Trophoblast cell (in vitro differentiated cells and primary cell): Measurements from ENCODE around the gene SRGAP2B.
"Not testable (repeated sequence)": the region's sequence is repeated elsewhere in the genome, so short reads cannot be mapped to it uniquely, and the experiment has no call there.

ENCODE experiments used
- DNase-seq, 2 donors: peaks; one replicate each; pipeline ENCODE4 v3.0.0-alpha.2; 2016
- H2AFZ ChIP-seq: 2 replicates; pipeline ENCODE4 v1.6.1; 2013; ENCODE audit warnings: low read length, moderate library complexity, mild to moderate bottlenecking; ENCODE audit not compliant: insufficient read depth, poor library complexity
- H2AK5ac ChIP-seq: 2 replicates; pipeline ENCODE4 v1.6.1; 2013; ENCODE audit warnings: mild to moderate bottlenecking, low read length
- H2BK120ac ChIP-seq: 2 replicates; pipeline ENCODE4 v1.6.1; 2013; ENCODE audit warnings: low read length, mild to moderate bottlenecking, moderate library complexity; ENCODE audit not compliant: insufficient read depth, poor library complexity
- H2BK12ac ChIP-seq: 2 replicates; pipeline ENCODE4 v1.6.1; 2013; ENCODE audit warnings: mild to moderate bottlenecking, low read length, moderate library complexity
- H2BK5ac ChIP-seq: 2 replicates; pipeline ENCODE4 v1.6.1; 2013; ENCODE audit warnings: low read length, low read depth, moderate library complexity, mild to moderate bottlenecking; ENCODE audit not compliant: poor library complexity
- H3K14ac ChIP-seq: 2 replicates; pipeline ENCODE4 v1.6.1; 2013; ENCODE audit warnings: mild to moderate bottlenecking, low read length
- H3K18ac ChIP-seq: 2 replicates; pipeline ENCODE4 v1.6.1; 2013; ENCODE audit warnings: mild to moderate bottlenecking, low read length
- H3K23ac ChIP-seq: 2 replicates; pipeline ENCODE4 v1.6.1; 2013; ENCODE audit warnings: low read length
- H3K27ac ChIP-seq: 2 replicates; pipeline ENCODE4 v1.5.1; 2013; ENCODE audit warnings: low read depth, mild to moderate bottlenecking, inconsistent platforms, low read length, moderate library complexity
- H3K27me3 ChIP-seq: 2 replicates; pipeline ENCODE4 v1.6.1; 2013; ENCODE audit warnings: inconsistent platforms, mild to moderate bottlenecking, low read length, moderate library complexity; ENCODE audit not compliant: insufficient read depth
- H3K36me3 ChIP-seq, 2 experiments: 1 replicate in 1 of 2; 2 replicates in 1 of 2; pipeline ENCODE4 v1.6.1; 2013; ENCODE audit warnings: low read length in 2 of 2, mild to moderate bottlenecking in 2 of 2, moderate library complexity in 1 of 2; ENCODE audit not compliant: insufficient read depth in 2 of 2, control insufficient read depth in 1 of 2
- H3K4ac ChIP-seq: 2 replicates; pipeline ENCODE4 v1.6.1; 2013; ENCODE audit warnings: low read depth, mild to moderate bottlenecking, low read length, moderate library complexity
- H3K4me1 ChIP-seq, 2 experiments: 1 replicate in 1 of 2; 2 replicates in 1 of 2; pipeline ENCODE4 v1.6.1; 2013; ENCODE audit warnings: low read length in 2 of 2, mild to moderate bottlenecking in 2 of 2, moderate library complexity in 1 of 2; ENCODE audit not compliant: insufficient read depth in 2 of 2, control insufficient read depth in 1 of 2
- H3K4me2 ChIP-seq: 2 replicates; pipeline ENCODE4 v1.6.1; 2013; ENCODE audit warnings: inconsistent platforms, mild to moderate bottlenecking, low read length, moderate library complexity
- H3K4me3 ChIP-seq: 2 replicates; pipeline ENCODE4 v1.5.1; 2013; ENCODE audit warnings: mild to moderate bottlenecking, low read depth, low read length, inconsistent platforms
- H3K79me1 ChIP-seq: one replicate; pipeline ENCODE4 v1.6.1; 2013; ENCODE audit warnings: low read length
- H3K79me2 ChIP-seq: 2 replicates; pipeline ENCODE4 v1.6.1; 2013; ENCODE audit warnings: low read length, mild to moderate bottlenecking; ENCODE audit not compliant: control insufficient read depth, insufficient read depth, poor library complexity
- H3K9ac ChIP-seq: 2 replicates; pipeline ENCODE4 v1.6.1; 2013; ENCODE audit warnings: mild to moderate bottlenecking, low read length
- H3K9me3 ChIP-seq: 2 replicates; pipeline ENCODE4 v1.6.1; 2013; ENCODE audit warnings: low read depth, mild to moderate bottlenecking, control low read depth, inconsistent platforms, low read length; ENCODE audit not compliant: insufficient read depth
- H4K12ac ChIP-seq: 2 replicates; pipeline ENCODE4 v1.6.1; 2013; ENCODE audit warnings: low read depth, mild to moderate bottlenecking, low read length, moderate library complexity
- H4K8ac ChIP-seq: 2 replicates; pipeline ENCODE4 v1.6.1; 2013; ENCODE audit warnings: low read depth, mild to moderate bottlenecking, low read length, moderate library complexity
- H4K91ac ChIP-seq: one replicate; pipeline ENCODE4 v1.6.1; 2013; ENCODE audit warnings: low read depth, mild to moderate bottlenecking, low read length, moderate library complexity
- WGBS: extraction: QIAGEN DNeasy Blood & Tissue Kit; methylation state at CpG from one replicate; pipeline ENCODE4 v1.1.7; 2013; ENCODE audit warnings: missing lambda C conversion rate; ENCODE audit not compliant: insufficient read length, insufficient coverage; ENCODE audit errors: extremely low coverage; 5-methylcytosine and 5-hydroxymethylcytosine counted together

The SRGAP2B gene

GRCh38 chr1:144910729-144911128, 184.4 kb downstream of the SRGAP2B start:
- not testable (repeated sequence) for H3K4ac ChIP-seq, H4K8ac ChIP-seq, H2BK12ac ChIP-seq, H3K4me1 ChIP-seq, H3K4me2 ChIP-seq, H3K79me1 ChIP-seq, H3K27me3 ChIP-seq, H3K18ac ChIP-seq, H4K12ac ChIP-seq, H3K9ac ChIP-seq, H3K23ac ChIP-seq, H2AFZ ChIP-seq, H4K91ac ChIP-seq, H3K79me2 ChIP-seq, H2BK5ac ChIP-seq, H3K14ac ChIP-seq, H3K4me3 ChIP-seq, DNase-seq, H2AK5ac ChIP-seq, H3K36me3 ChIP-seq, H3K9me3 ChIP-seq, H2BK120ac ChIP-seq, H3K27ac ChIP-seq
- WGBS: no CpG with 5 or more reads among the region's 5 CpGs

DNA sequence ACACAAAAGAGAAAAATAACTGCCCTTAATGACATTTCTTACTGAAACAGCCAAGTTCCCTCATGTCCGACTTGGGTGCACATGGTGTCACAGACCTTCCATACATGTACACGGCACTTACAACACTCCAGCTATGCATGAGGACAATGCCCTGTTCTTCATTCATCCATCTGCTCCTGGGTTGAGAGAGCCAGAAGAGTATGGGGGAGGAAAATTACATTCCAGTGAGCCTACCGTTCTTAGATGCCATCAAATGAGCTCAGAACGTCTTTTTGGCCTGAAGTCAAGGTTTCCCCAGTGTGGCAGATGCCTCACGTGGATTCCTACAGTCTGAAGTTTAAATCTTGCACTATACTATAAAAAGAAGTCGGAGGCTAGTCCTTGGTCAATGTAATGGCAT, 194.3 kb downstream of the SRGAP2B start:
- not testable (repeated sequence) for H4K91ac ChIP-seq, H3K4ac ChIP-seq, H3K4me3 ChIP-seq, H2BK120ac ChIP-seq, H3K4me1 ChIP-seq, H3K27ac ChIP-seq, H2BK12ac ChIP-seq, H3K36me3 ChIP-seq, H2AFZ ChIP-seq, H3K9me3 ChIP-seq, H3K18ac ChIP-seq, H3K27me3 ChIP-seq, H4K12ac ChIP-seq, H2BK5ac ChIP-seq, H3K23ac ChIP-seq, H2AK5ac ChIP-seq, H3K79me2 ChIP-seq, H3K14ac ChIP-seq, DNase-seq, H4K8ac ChIP-seq, H3K9ac ChIP-seq, H3K79me1 ChIP-seq, H3K4me2 ChIP-seq
- no CpG with 5 or more reads among the region's 6 CpGs for WGBS

DNA sequence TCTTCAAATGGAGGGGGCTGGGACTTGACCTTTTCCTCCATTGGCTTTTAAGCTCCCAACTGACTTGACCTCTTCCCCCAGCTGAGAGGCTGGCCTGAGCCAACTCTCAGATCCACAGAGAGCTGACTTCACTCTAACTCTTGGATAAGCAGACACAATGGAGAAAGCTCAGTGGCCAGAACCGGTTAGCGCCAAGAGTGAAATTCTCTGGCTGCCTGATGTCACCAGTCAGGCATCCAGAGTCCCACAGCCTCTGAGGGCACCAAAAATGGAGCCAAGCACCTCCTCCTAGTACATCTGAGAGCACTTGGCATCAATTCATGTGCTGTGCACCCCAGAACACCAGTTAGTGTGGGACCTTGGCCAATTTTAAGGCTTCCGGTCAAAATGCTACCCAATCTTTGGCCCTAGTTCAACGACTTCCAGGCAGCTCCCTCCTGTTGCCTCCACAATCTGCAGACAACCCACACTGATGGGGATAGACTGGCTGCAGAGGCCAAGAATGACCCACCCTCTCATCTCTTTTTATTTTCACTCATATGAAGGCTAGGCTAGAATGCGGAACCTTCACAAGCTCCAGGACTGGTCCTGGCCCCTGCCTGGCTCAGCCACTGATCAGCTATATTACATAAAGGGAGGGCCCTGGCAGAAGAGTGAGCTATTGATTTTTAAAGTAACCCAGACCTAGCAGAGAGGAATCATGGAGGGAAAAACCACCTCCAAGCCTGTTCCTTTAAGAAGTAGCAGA, 200.5 kb downstream of the SRGAP2B start:
- not testable (repeated sequence) for H3K27me3 ChIP-seq, H3K18ac ChIP-seq, H3K9me3 ChIP-seq, H3K9ac ChIP-seq, H4K91ac ChIP-seq, H4K8ac ChIP-seq, H4K12ac ChIP-seq, H2BK5ac ChIP-seq, H3K36me3 ChIP-seq, H3K4me3 ChIP-seq, H2AK5ac ChIP-seq, H2BK12ac ChIP-seq, H3K14ac ChIP-seq, H2AFZ ChIP-seq, H3K79me1 ChIP-seq, H3K27ac ChIP-seq, H3K4me1 ChIP-seq, DNase-seq, H2BK120ac ChIP-seq, H3K23ac ChIP-seq, H3K4ac ChIP-seq, H3K4me2 ChIP-seq, H3K79me2 ChIP-seq
- no CpG with 5 or more reads among the region's 5 CpGs for WGBS

DNA sequence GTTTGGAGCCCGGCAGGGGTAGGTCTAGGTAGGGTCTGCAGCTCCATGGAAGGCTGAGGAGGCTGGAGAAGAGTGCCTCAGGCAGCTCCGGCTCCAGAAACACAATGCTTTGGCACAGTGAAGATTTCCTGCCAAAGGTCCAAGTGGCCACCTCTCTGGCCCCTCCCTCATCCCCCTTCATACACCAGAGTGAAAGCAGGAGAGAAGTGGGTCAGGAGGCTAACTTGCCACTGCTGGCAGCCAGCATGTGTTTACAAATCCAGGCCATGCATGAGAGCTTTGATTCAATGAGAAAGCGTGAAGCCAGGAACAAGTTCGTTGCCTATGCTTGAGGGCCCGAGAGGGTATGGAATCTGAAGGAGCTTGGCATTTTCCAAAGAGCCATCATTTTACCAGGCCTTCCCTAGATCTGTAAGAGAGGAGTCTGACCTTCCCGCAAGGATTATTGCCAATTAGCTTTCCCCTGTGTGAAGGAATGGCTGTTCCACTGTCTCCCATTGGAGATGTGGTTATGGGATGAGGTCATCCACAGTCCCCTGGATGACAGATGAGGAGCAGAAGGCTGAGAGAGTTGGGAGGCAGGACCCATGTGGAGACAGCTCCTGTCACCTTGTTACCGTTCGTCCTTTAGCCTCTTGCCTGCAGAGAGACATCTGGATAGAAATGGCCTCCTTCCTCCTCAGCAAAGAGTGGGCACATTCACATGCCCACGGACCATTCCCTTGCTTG, 201.3 kb downstream of the SRGAP2B start:
- not testable (repeated sequence) for H3K27ac ChIP-seq, H3K36me3 ChIP-seq, H2BK120ac ChIP-seq, H3K18ac ChIP-seq, H4K8ac ChIP-seq, H3K4me1 ChIP-seq, H3K14ac ChIP-seq, H4K91ac ChIP-seq, H2BK5ac ChIP-seq, H3K79me2 ChIP-seq, H3K9me3 ChIP-seq, H3K23ac ChIP-seq, H3K4me2 ChIP-seq, H2AFZ ChIP-seq, DNase-seq, H3K27me3 ChIP-seq, H3K4me3 ChIP-seq, H2AK5ac ChIP-seq, H3K9ac ChIP-seq, H3K79me1 ChIP-seq, H3K4ac ChIP-seq, H4K12ac ChIP-seq, H2BK12ac ChIP-seq
- no CpG with 5 or more reads among the region's 9 CpGs for WGBS
